ENCODE measurements around the gene SYCP3.
"Not testable (repeated sequence)": the region's sequence is repeated elsewhere in the genome, so short reads cannot be mapped to it uniquely, and the experiment has no call there.

SYCP3 gene

GRCh38 chr12:101740980-101741379, 1.7 kb upstream of the SYCP3 start:
- peaks cover 36% of the 10 kb centered on the region for H3K36me3 ChIP-seq (ENCODE audit: control insufficient read depth, low read length)
- H3K9me3 ChIP-seq (ENCODE audit: control insufficient read depth, insufficient read depth, low read length) = no peaks in the 10 kb centered on the region
- TF ChIP-seq EZH2phosphoT487 (IDR thresholded peaks at IDR 0.05; ENCODE audit: borderline replicate concordance, low read length) = no peak
- TF ChIP-seq CTCF (IDR thresholded peaks at IDR 0.05; ENCODE audit: low read depth, low read length, poor library complexity, severe bottlenecking) = no peak

GRCh38 chr12:101740566-101740965, 1.3 kb upstream of the SYCP3 start:
- no peaks in the 10 kb centered on the region for H3K9me3 ChIP-seq (ENCODE audit: control insufficient read depth, insufficient read depth, low read length)
- peaks cover 45% of the 10 kb centered on the region for H3K4me1 ChIP-seq (ENCODE audit: control insufficient read depth, low read length)
- H3K27ac ChIP-seq (ENCODE audit: low read depth, low read length) = no peak overlapping the region
- peaks cover 32% of the 10 kb centered on the region for H3K36me3 ChIP-seq (ENCODE audit: control insufficient read depth, low read length)
- no peaks in the 10 kb centered on the region for H3K9me2 ChIP-seq (replicated peaks; ENCODE audit: control insufficient read depth, low read length)
- H3K4me3 ChIP-seq (ENCODE audit: low read length) = no peak overlapping the region
- H3K27me3 ChIP-seq (ENCODE audit: control insufficient read depth, low read length) = no peaks in the 10 kb centered on the region
- no peak for TF ChIP-seq CTCF (IDR thresholded peaks at IDR 0.05; ENCODE audit: low read depth, low read length, poor library complexity, severe bottlenecking)
- TF ChIP-seq EZH2phosphoT487 (IDR thresholded peaks at IDR 0.05; ENCODE audit: borderline replicate concordance, low read length) = no peak
- no peak overlapping the region for H3K4me2 ChIP-seq (ENCODE audit: low read length)
- no peaks in the 10 kb centered on the region for H3K79me2 ChIP-seq (ENCODE audit: control insufficient read depth, low read length)
- peaks cover 19% of the 10 kb centered on the region; the same call in 1 of the 2 replicates for H3F3A ChIP-seq (ENCODE audit: control insufficient read depth, insufficient read depth)
- H4K20me1 ChIP-seq (ENCODE audit: control insufficient read depth, insufficient read depth, low read depth, low read length) = no peaks in the 10 kb centered on the region

More at GRCh38 chr12:101740980-101741379, 1.7 kb upstream of the SYCP3 start:
- no peak overlapping the region for H3K4me3 ChIP-seq (ENCODE audit: low read length)
- H3K27me3 ChIP-seq (ENCODE audit: control insufficient read depth, low read length) = no peaks in the 10 kb centered on the region
- H3K79me2 ChIP-seq (ENCODE audit: control insufficient read depth, low read length) = no peaks in the 10 kb centered on the region
- H3K27ac ChIP-seq (ENCODE audit: low read depth, low read length) = no peak overlapping the region
- no peaks in the 10 kb centered on the region for H4K20me1 ChIP-seq (ENCODE audit: control insufficient read depth, insufficient read depth, low read depth, low read length)
- peaks cover 19% of the 10 kb centered on the region; the same call in 1 of the 2 replicates for H3F3A ChIP-seq (ENCODE audit: control insufficient read depth, insufficient read depth)
- H3K4me1 ChIP-seq (ENCODE audit: control insufficient read depth, low read length) = peaks cover 49% of the 10 kb centered on the region
- H3K4me2 ChIP-seq (ENCODE audit: low read length) = no peak overlapping the region
- no peaks in the 10 kb centered on the region for H3K9me2 ChIP-seq (replicated peaks; ENCODE audit: control insufficient read depth, low read length)

GRCh38 chr12:101737476-101737875, 1.8 kb downstream of the SYCP3 start:
- TF ChIP-seq CTCF (IDR thresholded peaks at IDR 0.05; ENCODE audit: low read depth, low read length, poor library complexity, severe bottlenecking) = no peak
- no peak for TF ChIP-seq EZH2phosphoT487 (IDR thresholded peaks at IDR 0.05; ENCODE audit: borderline replicate concordance, low read length)
- H3K9me2 ChIP-seq (replicated peaks; ENCODE audit: control insufficient read depth, low read length) = no peaks in the 10 kb centered on the region
- peaks cover 26% of the 10 kb centered on the region for H3K4me1 ChIP-seq (ENCODE audit: control insufficient read depth, low read length)
- no peaks in the 10 kb centered on the region for H3K9me3 ChIP-seq (ENCODE audit: control insufficient read depth, insufficient read depth, low read length)
- H3K4me2 ChIP-seq (ENCODE audit: low read length) = no peak overlapping the region
- H3K27me3 ChIP-seq (ENCODE audit: control insufficient read depth, low read length) = no peaks in the 10 kb centered on the region
- H3K79me2 ChIP-seq (ENCODE audit: control insufficient read depth, low read length) = no peaks in the 10 kb centered on the region
- H3K27ac ChIP-seq (ENCODE audit: low read depth, low read length) = no peak overlapping the region
- peaks cover 10% of the 10 kb centered on the region; the same call in 1 of the 2 replicates for H3F3A ChIP-seq (ENCODE audit: control insufficient read depth, insufficient read depth)
- peaks cover 14% of the 10 kb centered on the region for H3K36me3 ChIP-seq (ENCODE audit: control insufficient read depth, low read length)
- no peak overlapping the region for H3K4me3 ChIP-seq (ENCODE audit: low read length)
- no peaks in the 10 kb centered on the region for H4K20me1 ChIP-seq (ENCODE audit: control insufficient read depth, insufficient read depth, low read depth, low read length)

GRCh38 chr12:101734482-101734881, 4.8 kb downstream of the SYCP3 start:
- peaks cover 15% of the 10 kb centered on the region for H3K36me3 ChIP-seq (ENCODE audit: control insufficient read depth, low read length)
- not testable (repeated sequence) for H3K27me3 ChIP-seq (ENCODE audit: control insufficient read depth, low read length)

More at GRCh38 chr12:101734482-101734881, 4.8 kb downstream of the SYCP3 start:
- not testable (repeated sequence) for H3K9me3 ChIP-seq (ENCODE audit: control insufficient read depth, insufficient read depth, low read length); H3F3A ChIP-seq (ENCODE audit: control insufficient read depth, insufficient read depth); H4K20me1 ChIP-seq (ENCODE audit: control insufficient read depth, insufficient read depth, low read depth, low read length); H3K4me2 ChIP-seq (ENCODE audit: low read length); H3K4me3 ChIP-seq (ENCODE audit: low read length); H3K9me2 ChIP-seq (replicated peaks; ENCODE audit: control insufficient read depth, low read length); H3K27ac ChIP-seq (ENCODE audit: low read depth, low read length); H3K79me2 ChIP-seq (ENCODE audit: control insufficient read depth, low read length)
- peaks cover 19% of the 10 kb centered on the region for H3K4me1 ChIP-seq (ENCODE audit: control insufficient read depth, low read length)
